Heart right ventricle (tissue), 16 donors: ENCODE results near the gene MBIP. TPM values are rescaled to one million over a fixed set of nuclear protein-coding genes. Genes with fewer than 3 reads are reported as not detected.

ENCODE experiments used
- ATAC-seq, 8 donors: fragments of 200-7000 bp; cut with Tn5 transposase; one replicate each; pipeline ENCODE4 v1.9.1; 2020; ENCODE audit warnings: mild to moderate bottlenecking in 8 of 8, moderate library complexity in 8 of 8, moderate number of reproducible peaks in 1 of 8
- DNase-seq, 2 donors: peaks; one replicate each; pipeline ENCODE4 v3.0.0-alpha.2; 2020
- H3K27ac ChIP-seq, 10 donors: fragments of 200-600 bp; sonication (generic) in 2 of 10; one replicate each; pipeline versions ENCODE4 v1.5.0 to v1.8.0; 2020 to 2022; ENCODE audit warnings: mild to moderate bottlenecking in 3 of 10
- H3K27me3 ChIP-seq, 7 donors: fragments of 200-600 bp; one replicate each; pipeline ENCODE4 v1.8.0; 2021 to 2022; ENCODE audit warnings: mild to moderate bottlenecking in 2 of 7
- H3K36me3 ChIP-seq, 9 donors: fragments of 200-600 bp; sonication (generic) in 1 of 9; one replicate each; pipeline versions ENCODE4 v1.5.0 to v1.8.0; 2020 to 2022; ENCODE audit warnings: mild to moderate bottlenecking in 2 of 9
- H3K4me1 ChIP-seq, 9 donors: fragments of 200-600 bp; sonication (generic) in 1 of 9; one replicate each; pipeline versions ENCODE4 v1.5.0 to v1.8.0; 2020 to 2022; ENCODE audit warnings: mild to moderate bottlenecking in 4 of 9
- H3K4me3 ChIP-seq, 10 donors: fragments of 200-600 bp; sonication (generic) in 2 of 10; one replicate each; pipeline versions ENCODE4 v1.5.0 to v1.8.0; 2020 to 2022; ENCODE audit warnings: mild to moderate bottlenecking in 7 of 10, moderate library complexity in 2 of 10
- H3K9me3 ChIP-seq, 11 donors: fragments of 200-600 bp in 10 of 11; sonication (generic) in 2 of 11; one replicate each; pipeline versions ENCODE4 v1.5.0 to v1.8.0; 2013 to 2022; ENCODE audit warnings: mild to moderate bottlenecking in 2 of 11, control low read depth in 1 of 11, moderate library complexity in 1 of 11
- WGBS, 2 donors: extraction: QIAGEN DNeasy Blood & Tissue Kit; methylation state at CpG; one replicate each; pipeline ENCODE4 v1.1.7; 2013; ENCODE audit warnings: inconsistent platforms in 1 of 2; 5-methylcytosine and 5-hydroxymethylcytosine counted together
- intact Hi-C, 10 donors: fragments of 100-400 bp; cut with DNase I; formaldehyde crosslinking; loops; one replicate each; pipeline versions ENCODE4 v1.11.1 to v1.14.2; 2022
- polyA plus RNA-seq, 2 donors: library from polyadenylated mRNA; stranded (reverse); fragments of 200-250 nt; gene quantifications; one replicate each; pipeline ENCODE4 v1.2.3, GENCODE V29; 2013
- total RNA-seq, 10 donors: library from RNA; stranded (reverse); fragmentation: NEBNext Ultra II Directional in 3 of 10; extraction: Animal tissue kit (Norgen Biotek cat#: 25700) in 3 of 10; gene quantifications; one replicate each; pipeline versions ENCODE4 v1.2.1 to v1.2.4, GENCODE V29; 2021 to 2023
- TF ChIP-seq, protein P1 (sequence below), 9 donors: fragments of 200-600 bp; sonication (generic) in 2 of 9; IDR thresholded peaks; one replicate each; pipeline versions ENCODE4 v1.5.0 to v1.8.0; 2021 to 2022; ENCODE audit warnings: antibody characterized with exemption in 9 of 9, mild to moderate bottlenecking in 5 of 9, moderate library complexity in 1 of 9
- donor health status: Arrhythmogenic right ventricular cardiomyopathy.
- donor health status: ischemic (EF 13 %, LVEDD 7.1; RV severe dilation, severe dysfunction).
- donor health status: healthy with polysubstance abuse.
- donor health status: DM: no; HTN: yes; CAD: no.
- donor health status: DM: no; HTN: no; CAD: no.
- donor health status: ischemic (EF 25% LVEDD 6.9; RV normal size, moderate dysfunction).
- donor health status: ischemic (EF 25% LVEDD 5.7; RV mildly dilated, moderate dysfunction).
- donor health status: healthy.
- donor health status: DM: yes; HTN: yes; CAD: no.
- donor health status: Ischemic cardiomyopathy.
- donor health status: ischemic (EF 35%, LVEDD 5.7; RV mildly dilated, moderate dysfunction).
- donor health status: nonischemic (EF 11% LVEDD 7.7; RV severe dilation, severe dysfunction).
- donor health status: DM: yes; HTN: yes; CAD: no.
- donor health status: PGD.
- donor health status: ischemic (EF 29% LVEDD 5.4; RV normal size, mild dysfunction).
- donor health status: nonischemic (EF 23%, LVEDD 6.1; RV moderate dilation, normal function).

Gene MBIP
- total and polyA plus RNA-seq, 12 donors: 8.2 to 15.1 (median 10.2) TPM

DNA sequence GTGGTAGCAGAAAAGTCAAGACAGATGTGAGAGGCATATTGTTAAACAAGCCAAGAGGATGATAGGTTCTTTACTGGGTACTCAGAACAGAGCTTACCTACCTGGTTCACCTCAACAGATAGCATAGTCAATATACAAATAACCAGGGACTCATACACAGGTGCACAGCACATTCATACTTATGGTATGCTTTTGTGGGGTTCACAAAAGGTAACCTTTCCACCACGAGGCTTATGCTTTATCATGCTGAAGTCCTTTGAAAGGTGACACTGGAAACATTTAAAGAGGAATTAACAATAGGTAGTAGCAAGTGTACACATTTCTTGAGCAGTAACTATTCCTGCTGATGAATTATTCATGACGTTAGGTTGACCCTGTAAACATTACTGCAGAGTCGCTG lies 42.2 kb upstream of the MBIP start:
- no peak overlapping the region for H3K4me3 ChIP-seq
- no peak for ATAC-seq
- peaks cover 0 to 8% (median 0%) of the 10 kb centered on the region in 9 donors for H3K4me1 ChIP-seq
- TF ChIP-seq, protein P1, sequence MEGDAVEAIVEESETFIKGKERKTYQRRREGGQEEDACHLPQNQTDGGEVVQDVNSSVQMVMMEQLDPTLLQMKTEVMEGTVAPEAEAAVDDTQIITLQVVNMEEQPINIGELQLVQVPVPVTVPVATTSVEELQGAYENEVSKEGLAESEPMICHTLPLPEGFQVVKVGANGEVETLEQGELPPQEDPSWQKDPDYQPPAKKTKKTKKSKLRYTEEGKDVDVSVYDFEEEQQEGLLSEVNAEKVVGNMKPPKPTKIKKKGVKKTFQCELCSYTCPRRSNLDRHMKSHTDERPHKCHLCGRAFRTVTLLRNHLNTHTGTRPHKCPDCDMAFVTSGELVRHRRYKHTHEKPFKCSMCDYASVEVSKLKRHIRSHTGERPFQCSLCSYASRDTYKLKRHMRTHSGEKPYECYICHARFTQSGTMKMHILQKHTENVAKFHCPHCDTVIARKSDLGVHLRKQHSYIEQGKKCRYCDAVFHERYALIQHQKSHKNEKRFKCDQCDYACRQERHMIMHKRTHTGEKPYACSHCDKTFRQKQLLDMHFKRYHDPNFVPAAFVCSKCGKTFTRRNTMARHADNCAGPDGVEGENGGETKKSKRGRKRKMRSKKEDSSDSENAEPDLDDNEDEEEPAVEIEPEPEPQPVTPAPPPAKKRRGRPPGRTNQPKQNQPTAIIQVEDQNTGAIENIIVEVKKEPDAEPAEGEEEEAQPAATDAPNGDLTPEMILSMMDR (IDR thresholded peaks at IDR 0.05): no peak
- 41 to 50% methylated on average over 3 of the region's 3 CpGs for WGBS, 2 donors
- no peak overlapping the region for H3K27ac ChIP-seq
- peaks cover 0 to 6% (median 0%) of the 10 kb centered on the region in 11 donors for H3K9me3 ChIP-seq
- H3K27me3 ChIP-seq: peaks cover 0 to 14% (median under 1%) of the 10 kb centered on the region in 7 donors
- intact Hi-C loops: no loop called here
- no peak for DNase-seq
- H3K36me3 ChIP-seq: no peaks in the 10 kb centered on the region

DNA sequence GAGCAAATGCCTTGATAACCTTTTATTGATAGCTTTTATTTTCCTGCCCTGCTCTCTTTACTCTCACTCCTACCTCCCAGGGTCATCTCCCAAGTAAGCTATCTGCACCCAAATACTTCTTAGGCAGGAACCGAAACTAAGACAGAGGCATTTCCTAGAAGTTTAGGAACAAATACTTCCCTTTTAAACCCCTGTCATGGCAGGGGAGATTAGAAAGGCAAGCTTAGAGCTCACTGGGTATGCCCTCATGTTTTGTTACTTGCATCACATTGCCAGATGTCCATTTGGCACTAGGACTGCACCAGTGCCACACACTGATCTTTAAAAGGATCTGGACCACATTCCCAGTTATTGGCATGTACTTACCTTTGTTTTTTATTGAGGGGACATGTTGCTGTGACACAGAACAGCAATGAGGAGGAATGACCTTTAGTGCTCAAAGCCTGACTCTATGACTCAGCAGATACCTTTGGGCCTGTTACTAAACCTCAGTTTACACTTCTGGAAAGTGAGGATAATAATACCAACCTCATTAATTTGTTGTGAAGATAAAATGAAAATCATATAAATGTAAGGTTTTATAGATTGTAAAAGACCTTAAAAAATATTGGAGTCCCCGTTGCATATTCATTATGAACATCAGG lies 40.9 kb upstream of the MBIP start:
- 71 to 74% methylated on average over 2 of the region's 2 CpGs for WGBS, 2 donors
- Histone ChIP-seq H3K9me3 (peaks cover 0 to 16% (median 8%) of the 10 kb centered on the region in 11 donors), H3K4me3 (no peak overlapping the region), H3K27ac (no peak overlapping the region), H3K4me1 (peaks cover 0 to 8% (median 0%) of the 10 kb centered on the region in 9 donors), H3K27me3 (peaks cover 0 to 5% (median 0%) of the 10 kb centered on the region in 7 donors), H3K36me3 (no peaks in the 10 kb centered on the region)
- TF ChIP-seq, protein P1 (IDR thresholded peaks at IDR 0.05): no peak
- DNase-seq (no peak), ATAC-seq (peak in 2 of 8 donors; percentile 22 to 38)
- intact Hi-C loops: no loop called here

DNA sequence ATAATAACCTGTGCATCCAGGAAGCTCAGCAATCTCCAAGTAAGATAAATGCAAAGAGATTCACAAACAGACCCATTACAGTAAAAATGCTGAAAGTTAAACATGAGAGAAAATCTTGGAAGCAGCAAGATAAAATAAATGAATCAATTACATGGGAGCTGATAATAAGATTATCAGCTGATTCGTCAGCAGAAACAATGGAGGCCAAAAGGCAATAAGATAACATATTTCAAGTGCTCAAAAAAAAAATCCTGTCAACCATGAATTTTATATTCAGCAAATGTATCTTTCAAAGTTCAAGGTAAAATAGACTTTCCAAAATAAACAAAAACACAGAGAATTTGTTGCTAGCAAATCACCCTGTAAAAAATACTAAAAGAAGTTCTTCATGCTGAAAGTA lies 36.4 kb upstream of the MBIP start:
- peaks cover 0 to 30% (median 15%) of the 10 kb centered on the region in 11 donors for H3K9me3 ChIP-seq
- no peak overlapping the region for H3K27ac ChIP-seq
- TF ChIP-seq, protein P1 (IDR thresholded peaks at IDR 0.05): no peak
- H3K27me3 ChIP-seq: peaks cover 0 to 5% (median 0%) of the 10 kb centered on the region in 7 donors
- no peak for ATAC-seq
- H3K4me3 ChIP-seq: no peak overlapping the region
- intact Hi-C loops: no loop called here
- H3K4me1 ChIP-seq: peaks cover 0 to 8% (median 0%) of the 10 kb centered on the region in 9 donors
- WGBS, 2 donors: 77 to 80% methylated on average over 1 of the region's 1 CpG
- DNase-seq: no peak
- no peaks in the 10 kb centered on the region for H3K36me3 ChIP-seq

DNA sequence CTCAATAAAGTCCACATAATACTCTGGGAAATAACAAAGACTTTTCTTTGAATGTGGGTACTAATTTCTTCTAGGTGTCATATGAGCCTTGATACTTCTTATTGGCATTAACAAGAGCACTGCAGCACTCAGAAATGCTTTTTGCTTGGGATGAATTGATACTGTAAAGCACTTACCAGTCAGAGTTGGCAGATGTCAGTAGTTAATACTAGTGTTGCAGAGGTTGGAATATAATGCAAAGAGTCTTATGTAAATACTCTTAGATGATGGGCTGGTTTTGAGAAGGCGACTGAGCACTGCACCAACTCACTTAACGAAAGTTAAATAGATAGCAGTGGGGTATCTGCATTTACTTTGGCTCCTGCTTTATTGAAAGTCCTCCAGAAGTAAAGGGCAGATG lies 25.6 kb upstream of the MBIP start:
- WGBS, 2 donors: 40 to 48% methylated on average over 2 of the region's 2 CpGs
- intact Hi-C loops: no loop called here

More for the DNA sequence above, 25.6 kb upstream of the MBIP start:
- Histone ChIP-seq H3K4me3 (no peak overlapping the region), H3K27me3 (peaks cover 0 to 33% (median 10%) of the 10 kb centered on the region in 7 donors), H3K4me1 (no peaks in the 10 kb centered on the region), H3K27ac (no peak overlapping the region), H3K9me3 (no peaks in the 10 kb centered on the region), H3K36me3 (no peaks in the 10 kb centered on the region)
- TF ChIP-seq, protein P1 (IDR thresholded peaks at IDR 0.05): no peak
- no peak for ATAC-seq
- DNase-seq: no peak
